Retinal pigment epithelial cell (primary cell): ENCODE measurements around the gene RASGRP4.
"Not testable (repeated sequence)": the region's sequence is repeated elsewhere in the genome, so short reads cannot be mapped to it uniquely, and the experiment has no call there.

Experiments used
- DNase-seq: peaks from one replicate; pipeline ENCODE4 v3.0.0-alpha.2; 2010; ENCODE audit warnings: low read depth
- H3K4me3 ChIP-seq: 2 replicates; pipeline ENCODE4 v1.5.1; 2011; ENCODE audit warnings: mild to moderate bottlenecking, low read length, control low read depth, moderate library complexity
- TF ChIP-seq, protein P1 (sequence below): conservative IDR thresholded peaks from 2 replicates; pipeline ENCODE4 v1.5.1; 2011; ENCODE audit warnings: low read depth, low read length, control low read depth, inconsistent platforms

Gene RASGRP4

DNA sequence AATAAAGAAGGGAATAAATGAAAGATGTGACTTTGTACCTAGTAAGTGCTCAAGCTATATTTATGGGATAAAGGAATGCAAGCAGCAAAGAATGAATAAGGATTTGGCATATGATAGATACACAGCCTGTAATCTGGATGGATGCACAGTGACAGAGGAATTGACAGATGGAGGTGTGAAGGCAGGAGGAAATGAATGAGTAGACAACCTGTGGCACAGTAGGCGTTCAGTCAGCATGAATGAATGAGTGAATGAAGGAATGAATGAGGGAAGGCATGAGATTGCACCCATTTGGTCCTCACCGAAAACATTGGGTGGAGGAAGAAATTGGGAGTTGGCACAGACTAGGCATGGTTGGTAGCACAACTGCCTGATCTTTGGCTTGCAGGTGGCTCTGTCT is 56.4 kb downstream of the RASGRP4 start:
- TF ChIP-seq, protein P1, sequence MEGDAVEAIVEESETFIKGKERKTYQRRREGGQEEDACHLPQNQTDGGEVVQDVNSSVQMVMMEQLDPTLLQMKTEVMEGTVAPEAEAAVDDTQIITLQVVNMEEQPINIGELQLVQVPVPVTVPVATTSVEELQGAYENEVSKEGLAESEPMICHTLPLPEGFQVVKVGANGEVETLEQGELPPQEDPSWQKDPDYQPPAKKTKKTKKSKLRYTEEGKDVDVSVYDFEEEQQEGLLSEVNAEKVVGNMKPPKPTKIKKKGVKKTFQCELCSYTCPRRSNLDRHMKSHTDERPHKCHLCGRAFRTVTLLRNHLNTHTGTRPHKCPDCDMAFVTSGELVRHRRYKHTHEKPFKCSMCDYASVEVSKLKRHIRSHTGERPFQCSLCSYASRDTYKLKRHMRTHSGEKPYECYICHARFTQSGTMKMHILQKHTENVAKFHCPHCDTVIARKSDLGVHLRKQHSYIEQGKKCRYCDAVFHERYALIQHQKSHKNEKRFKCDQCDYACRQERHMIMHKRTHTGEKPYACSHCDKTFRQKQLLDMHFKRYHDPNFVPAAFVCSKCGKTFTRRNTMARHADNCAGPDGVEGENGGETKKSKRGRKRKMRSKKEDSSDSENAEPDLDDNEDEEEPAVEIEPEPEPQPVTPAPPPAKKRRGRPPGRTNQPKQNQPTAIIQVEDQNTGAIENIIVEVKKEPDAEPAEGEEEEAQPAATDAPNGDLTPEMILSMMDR: no peak
- no peak overlapping the region for H3K4me3 ChIP-seq
- no peak for DNase-seq

DNA sequence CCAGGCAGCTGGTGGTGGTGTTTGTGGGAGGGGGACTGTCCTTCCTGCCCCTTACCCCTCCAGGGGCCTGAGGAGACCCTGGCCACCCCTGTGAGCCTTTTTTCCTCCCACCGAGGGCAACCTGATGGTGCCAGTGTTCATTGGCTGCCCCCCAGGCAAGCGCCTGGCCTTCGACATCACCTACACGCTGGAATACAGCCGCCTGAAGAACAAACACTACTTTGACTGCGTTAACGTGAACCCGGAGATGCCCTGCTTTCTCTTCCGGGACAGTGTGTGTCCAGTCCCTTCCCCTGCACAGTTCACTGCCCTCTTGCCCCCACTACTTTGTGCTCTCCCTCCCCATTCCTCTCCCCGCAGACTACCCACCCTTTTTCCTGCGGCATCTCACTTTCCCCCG is 59.0 kb downstream of the RASGRP4 start:
- no peak for DNase-seq

DNA sequence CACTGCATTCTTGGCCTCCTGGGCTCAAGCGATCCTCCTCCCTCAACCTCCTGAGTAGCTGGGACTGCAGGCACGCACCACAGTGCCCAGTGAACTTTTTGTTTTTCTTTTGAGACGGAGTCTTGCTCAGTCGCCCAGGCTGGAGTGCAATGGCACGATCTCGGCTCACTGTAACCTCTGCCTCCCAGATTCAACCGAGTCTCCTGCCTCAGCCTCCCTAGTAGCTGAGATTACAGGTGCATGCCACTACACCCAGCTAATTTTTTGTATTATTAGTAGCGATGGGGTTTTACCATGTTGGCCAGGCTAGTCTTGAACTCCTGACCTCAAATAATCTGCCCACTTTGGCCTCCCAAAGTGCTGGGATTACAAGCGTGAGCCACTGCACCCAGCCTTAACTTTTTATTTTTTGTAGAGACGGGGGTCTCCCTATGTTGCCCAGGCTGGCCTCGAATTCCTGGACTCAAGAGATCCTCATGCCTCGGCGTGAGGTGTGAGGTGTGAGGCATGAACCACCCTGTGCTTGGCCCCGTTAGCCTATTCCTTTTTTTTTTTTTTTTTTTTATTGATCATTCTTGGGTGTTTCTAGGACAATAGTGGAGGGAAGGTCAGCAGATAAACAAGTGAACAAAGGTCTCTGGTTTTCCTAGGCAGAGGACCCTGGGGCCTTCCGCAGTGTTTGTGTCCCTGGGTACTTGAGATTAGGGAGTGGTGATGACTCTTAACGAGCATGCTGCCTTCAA is 62.9 kb downstream of the RASGRP4 start:
- not testable (repeated sequence) for DNase-seq, H3K4me3 ChIP-seq

More for the DNA sequence above, 59.0 kb downstream of the RASGRP4 start:
- no peak overlapping the region for H3K4me3 ChIP-seq
- TF ChIP-seq, protein P1: no peak

DNA sequence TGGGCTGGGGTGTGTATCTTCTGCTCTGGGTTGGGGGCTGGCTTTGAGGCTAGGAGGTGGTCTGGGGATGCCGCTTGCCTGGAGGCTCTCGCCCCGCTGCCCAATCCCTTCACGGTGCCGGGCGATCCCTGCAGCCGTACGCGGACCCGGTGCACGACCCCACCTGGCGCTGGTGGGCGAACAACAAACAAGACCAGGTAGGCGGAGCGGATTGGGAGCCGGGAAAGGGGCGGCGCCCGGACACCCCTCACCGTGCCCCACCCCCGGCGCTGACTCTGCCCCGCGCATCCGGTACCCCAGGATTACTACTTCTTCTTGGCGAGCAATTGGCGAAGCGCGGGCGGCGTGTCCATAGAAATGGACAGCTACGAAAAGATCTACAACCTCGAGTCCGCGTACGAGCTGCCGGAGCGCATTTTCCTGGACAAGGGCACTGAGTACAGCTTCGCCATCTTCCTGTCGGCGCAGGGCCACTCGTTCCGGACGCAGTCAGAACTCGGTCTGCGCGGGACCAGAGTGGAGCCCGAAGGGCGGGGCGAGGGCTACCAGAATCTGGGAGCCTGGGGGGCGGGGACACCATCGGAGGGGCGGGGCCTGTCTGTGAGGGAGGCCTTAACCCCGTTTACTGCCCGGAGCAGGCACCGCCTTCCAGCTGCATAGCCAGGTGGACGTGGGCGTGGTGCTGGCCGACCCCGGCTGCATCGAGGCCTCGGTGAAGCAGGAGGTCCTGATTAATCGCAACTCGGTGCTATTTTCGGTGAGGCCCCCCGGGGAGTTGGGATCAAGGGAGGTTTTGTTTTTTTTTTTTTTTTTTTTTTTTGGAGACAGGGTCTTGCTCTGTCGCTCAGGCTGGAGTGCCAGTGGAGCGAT is 63.7 kb downstream of the RASGRP4 start:
- DNase-seq: no peak
- H3K4me3 ChIP-seq: peak overlapping the region; percentile 65
- TF ChIP-seq, protein P1: no peak

DNA sequence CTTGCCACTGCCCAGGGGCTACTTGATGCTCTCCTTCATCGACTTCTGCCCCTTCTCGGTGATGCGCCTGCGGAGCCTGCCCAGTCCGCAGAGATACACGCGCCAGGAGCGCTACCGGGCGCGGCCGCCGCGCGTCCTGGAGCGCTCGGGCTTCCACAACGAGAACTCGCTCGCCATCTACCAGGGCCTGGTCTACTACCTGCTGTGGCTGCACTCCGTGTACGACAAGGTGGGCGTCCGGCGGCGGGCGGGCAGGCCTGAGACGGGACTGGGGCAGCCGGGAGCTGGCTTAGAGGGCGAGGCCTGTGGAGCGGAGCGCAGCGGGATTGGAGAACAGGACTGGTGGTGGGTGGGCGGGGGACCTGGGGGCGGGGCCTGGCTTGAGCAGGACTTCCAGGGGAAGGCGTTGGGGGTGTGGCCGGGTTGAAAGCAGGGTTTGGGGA is 64.4 kb downstream of the RASGRP4 start:
- DNase-seq: peak; percentile 38

DNA sequence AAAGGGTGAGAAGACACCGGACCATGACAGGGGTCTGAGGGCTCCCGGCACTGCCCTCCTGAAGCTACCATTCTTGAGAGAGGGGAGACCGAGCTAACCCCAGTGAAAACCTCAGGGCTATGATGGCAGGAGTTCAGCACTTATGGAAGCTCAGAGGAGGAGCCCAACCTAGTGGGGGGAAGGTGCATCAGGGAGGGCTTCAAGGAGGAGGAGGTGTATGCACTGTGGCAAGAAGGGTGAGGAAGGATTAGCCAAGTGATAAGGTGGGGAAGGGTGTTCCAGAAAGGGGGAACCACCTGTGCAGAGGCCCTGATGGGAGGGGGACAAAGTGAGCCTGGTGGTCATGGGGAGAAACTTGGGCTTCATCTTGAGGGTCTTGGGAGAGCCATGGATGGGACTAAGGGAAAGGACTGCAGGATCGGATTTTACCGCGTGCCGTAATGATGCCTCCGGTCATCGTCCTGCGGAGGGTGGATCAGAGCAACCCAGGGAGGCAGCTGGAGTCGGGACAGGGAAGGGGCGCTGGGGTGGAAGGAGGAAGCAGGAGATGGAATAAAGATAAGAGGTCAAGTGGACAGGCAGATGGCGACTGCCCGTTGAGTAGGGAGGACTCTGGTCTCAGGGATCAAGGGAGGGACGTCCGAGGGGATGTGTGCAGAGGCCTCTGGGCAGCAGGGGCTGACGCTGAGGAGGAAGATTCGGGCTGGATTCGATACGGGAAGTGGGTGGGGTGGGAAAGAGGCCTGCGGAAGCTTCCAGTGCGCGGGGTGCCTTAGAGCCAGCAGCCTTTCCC is 65.0 kb downstream of the RASGRP4 start:
- TF ChIP-seq, protein P1: no peak
- DNase-seq: no peak
- peak overlapping the region; percentile 65 for H3K4me3 ChIP-seq

More for the DNA sequence above, 64.4 kb downstream of the RASGRP4 start:
- H3K4me3 ChIP-seq: peak overlapping the region; percentile 65
- TF ChIP-seq, protein P1: peak; percentile 11

DNA sequence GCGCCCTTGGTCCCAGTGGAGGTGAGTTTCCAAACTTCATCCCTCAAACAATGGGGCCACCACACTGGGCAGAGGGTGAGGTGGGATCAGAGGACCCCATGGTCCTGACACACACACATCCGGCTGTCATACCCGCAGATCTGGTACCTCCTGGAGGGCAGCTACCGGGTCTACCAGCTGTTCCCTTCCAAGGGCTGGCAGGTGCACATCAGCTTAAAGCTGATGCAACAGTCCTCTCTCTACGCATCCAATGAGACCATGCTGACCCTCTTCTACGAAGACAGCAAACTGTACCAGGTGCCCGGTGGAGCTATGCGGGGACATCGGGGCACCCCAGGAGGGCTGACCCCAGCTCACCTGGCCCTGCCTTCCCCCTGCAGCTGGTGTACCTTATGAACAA is 65.7 kb downstream of the RASGRP4 start:
- TF ChIP-seq, protein P1: no peak
- DNase-seq: no peak

More for the DNA sequence above, 65.7 kb downstream of the RASGRP4 start:
- H3K4me3 ChIP-seq: no peak overlapping the region
